HG03439 (cell line): ENCODE data around the gene IQSEC1.
"Not testable (repeated sequence)": the region's sequence is repeated elsewhere in the genome, so short reads cannot be mapped to it uniquely, and the experiment has no call there.

Source experiments
- ATAC-seq: cut with Tn5 transposase; IDR thresholded peaks from one replicate; pipeline ENCODE4 v1.9.1; 2021; ENCODE audit warnings: mild to moderate bottlenecking, moderate library complexity; ENCODE audit not compliant: unreplicated experiment

The IQSEC1 gene

DNA sequence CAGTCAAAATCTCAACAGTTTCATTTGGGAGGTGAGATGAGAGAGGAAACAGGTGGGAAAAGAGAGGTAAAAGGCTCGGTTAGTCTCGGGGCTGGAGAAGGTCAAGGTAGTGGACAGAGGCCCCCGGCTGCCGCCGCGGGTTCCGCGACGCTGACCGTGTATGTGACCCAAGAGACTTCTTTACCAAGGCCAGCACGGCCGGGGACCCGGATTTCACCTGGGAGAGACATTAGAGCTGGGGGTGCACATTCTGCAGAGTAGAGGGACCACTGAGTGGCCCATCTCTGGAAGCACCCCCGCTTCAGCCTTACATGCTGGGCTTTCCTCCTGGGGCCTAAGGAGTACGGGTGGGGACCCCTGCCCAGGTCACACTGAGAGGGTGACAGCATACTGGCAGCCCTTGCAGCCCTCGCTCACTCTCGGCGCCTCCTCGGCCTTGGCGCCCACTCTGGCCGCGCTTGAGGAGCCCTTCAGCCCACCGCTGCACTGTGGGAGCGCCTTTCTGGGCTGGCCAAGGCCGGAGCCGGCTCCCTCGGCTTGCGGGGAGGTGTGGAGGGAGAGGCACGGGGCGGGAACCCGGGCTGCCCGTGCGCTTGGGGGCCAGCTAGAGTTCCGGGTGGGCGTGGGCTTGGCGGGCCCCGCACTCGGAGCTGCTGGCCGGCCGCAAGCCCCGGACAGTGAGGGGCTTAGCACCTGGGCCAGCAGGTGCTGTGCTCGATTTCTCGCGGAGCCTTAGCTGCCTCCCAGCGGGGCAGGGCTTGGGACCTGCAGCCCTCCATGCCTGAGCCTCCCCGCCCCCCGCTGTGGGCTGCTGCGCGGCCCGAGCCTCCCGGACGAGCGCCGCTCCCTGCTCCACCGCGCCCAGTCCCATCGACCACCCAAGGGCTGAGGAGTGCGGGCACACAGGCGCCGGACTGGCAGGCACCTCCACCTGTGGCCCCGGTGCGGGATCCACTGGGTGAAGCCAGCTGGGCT is 190.6 kb downstream of the IQSEC1 start:
- no peak for ATAC-seq

DNA sequence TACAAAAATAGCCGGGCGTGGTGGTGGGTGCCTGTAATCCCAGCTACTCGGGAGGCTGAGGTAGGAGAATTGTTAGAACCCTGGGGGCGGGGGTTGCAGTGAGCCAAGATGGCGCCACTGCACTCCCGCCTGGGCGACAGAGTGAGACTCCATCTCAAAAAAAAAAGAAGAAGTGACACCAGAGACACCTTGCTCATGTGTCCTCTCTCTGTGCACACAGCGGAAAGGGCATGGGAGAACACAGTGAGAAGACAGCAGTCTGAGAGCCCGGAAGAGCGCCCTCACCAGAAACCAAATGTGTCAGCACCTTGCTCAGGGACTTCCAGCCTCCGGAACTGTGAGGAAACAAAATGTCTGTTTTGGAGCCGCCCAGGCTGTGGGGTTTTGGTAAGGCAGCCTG is 191.4 kb downstream of the IQSEC1 start:
- not testable (repeated sequence) for ATAC-seq

DNA sequence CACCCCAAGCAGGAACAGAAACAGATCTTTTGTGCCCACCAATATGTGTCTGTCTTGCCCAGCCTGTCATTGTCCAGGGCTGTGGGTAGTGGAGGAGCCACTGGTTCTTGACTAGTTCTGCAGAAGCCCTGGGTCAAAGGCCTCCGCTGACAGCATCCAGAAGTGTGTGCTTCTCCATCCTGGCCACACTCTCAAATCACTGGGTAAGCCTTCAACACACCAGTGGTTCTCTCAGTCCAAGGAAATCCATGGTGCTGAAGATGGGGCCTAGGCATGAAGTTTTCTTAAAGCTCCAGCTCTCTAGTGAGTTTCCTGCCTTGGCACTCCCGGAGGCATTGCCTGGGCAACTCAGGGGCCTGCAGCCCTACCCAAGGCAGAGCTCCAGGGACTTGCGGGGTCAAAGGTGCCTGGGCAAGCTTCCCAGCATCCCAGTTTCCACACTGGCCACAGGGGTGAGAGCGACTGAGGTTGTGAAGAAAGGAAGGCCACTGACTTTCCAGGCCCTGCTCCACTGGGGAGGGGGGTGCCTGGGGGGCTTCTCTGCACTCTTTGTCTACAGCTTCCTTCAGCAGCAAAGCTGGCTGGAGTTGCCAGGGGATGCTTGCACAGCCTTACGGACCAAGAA is 193.9 kb downstream of the IQSEC1 start:
- ATAC-seq: no peak

DNA sequence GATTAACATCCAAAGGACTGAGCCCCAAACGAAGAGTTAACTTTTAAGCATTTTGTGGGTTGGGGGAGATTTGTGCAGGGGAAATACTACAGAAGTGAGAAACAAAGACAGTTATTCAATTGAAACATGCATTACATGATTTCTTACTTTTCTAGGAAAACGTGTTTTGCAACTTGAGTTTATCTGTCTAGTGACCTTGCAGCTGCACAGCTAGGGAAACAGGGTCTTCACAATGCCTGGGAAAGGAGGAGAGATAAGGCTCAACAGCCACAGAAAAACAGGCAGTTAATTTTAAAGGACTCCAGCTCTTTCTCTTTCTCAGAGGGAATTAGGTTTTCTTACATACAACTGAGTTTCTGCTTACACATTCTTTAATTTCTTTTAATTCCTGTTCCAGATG is 194.5 kb downstream of the IQSEC1 start:
- ATAC-seq: not testable (repeated sequence)

DNA sequence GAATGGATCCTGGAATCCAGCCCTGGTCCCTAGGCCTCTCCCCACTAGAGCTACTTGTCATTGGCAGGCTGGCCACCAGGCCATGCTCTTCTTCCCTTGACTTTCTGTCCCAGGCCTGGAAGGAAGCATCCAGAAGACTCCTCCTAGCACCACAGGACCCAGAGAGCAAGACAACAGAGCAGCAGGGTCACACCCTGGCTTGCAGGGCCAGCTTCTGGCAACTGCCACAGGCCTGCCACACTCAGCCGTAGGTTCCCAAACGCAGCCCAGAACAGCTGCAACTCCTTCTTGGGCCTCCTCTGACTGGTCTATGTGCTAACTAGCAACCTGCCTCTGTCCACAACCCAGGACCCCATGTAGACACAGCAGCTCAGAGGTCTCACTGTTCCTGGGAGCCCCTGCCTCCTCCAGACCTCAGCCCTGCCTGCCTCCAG is 195.1 kb downstream of the IQSEC1 start:
- ATAC-seq: no peak

DNA sequence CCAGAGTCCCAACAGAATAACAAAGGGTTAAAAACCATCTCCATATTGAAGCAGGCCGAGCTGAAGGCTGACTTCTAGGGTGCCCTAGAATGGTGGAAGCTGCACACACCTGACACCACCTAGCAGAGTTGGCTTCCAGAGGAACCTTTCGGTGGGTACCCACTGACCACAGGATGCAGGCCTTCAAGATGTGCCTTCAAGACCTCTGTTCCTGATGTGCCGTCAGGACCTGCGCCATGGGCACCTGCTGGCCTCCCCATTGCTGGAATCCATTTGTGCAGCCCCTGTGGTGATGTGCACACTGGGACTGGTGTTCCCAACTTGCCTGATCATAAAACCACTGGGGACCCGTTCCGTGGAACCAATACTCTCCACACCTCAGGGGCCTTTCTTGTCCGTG is 196.2 kb downstream of the IQSEC1 start:
- no peak for ATAC-seq

DNA sequence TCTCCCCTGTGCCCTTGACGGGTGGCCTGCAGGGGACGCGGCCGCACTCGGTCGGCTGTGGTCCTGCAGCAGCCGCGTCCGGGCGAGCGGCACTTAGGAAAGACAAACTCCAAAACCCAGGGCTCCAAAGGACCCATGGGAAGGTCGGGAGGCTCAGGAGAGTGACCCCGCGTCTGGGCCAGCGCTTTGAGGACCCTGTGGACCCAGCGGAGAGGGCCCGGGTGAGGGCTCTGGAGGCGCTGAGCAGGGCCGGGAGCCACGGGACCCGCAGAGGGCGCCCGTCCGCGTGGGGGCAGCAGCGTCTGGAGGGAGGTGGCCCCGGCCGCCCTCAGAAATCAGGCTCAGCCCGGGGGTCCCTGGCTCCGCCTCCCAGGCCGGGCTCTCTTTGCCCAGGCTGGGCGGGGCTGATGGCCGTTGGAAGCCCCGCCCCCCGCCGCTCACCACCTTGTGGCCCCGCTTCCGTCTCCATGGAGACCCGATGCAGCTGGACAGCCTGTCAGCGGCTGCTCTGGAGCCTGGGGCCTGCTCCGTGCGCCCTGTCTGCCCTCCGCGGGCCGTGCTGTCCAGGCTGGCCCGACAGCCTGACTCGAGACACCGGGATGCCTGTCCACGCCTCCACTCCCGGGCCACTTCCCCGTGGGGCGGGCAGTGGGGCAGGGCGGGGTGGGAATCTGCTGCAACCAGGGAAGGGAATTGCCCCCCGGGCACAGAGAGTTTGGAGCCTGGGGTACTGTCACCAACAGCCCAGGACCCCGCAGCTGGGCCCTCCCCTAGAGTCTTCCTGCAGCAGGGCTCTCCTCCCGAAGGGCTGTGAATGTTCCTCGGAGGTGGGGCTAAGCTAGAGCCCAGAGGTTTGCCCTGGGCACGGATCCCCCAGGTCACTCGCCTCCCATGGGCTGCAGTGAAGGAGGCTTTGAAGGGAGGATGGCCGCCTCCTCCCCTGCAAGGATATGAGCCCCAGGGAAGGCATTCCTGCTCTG is 197.1 kb downstream of the IQSEC1 start:
- no peak for ATAC-seq

DNA sequence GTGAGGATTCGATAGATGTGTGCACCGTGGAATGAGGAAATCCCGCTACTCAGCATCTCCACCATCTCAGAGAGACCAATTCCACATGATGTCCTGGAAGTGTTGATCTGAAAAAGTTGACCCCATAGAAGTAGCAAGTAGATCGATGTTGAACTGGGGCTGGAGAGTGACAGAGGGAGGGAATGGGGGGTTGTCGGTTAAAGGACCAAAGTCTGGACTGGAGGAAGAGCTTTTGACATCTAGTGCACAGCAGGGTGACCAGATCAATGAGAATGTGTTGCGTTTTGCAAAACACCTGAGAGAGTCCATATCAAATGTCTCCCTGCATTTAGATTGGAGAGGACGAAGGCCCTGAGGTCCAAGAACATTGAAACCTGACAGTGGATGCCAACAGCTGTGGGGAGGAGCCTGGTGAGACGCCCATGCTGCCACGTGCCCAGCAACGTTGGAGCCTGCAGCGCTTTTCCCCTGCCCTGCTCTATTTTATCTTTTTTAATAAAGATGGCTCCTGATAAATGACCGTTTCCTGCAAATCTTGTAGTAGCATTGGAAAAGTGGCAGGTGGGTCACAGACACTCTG is 201.7 kb downstream of the IQSEC1 start:
- ATAC-seq: no peak

DNA sequence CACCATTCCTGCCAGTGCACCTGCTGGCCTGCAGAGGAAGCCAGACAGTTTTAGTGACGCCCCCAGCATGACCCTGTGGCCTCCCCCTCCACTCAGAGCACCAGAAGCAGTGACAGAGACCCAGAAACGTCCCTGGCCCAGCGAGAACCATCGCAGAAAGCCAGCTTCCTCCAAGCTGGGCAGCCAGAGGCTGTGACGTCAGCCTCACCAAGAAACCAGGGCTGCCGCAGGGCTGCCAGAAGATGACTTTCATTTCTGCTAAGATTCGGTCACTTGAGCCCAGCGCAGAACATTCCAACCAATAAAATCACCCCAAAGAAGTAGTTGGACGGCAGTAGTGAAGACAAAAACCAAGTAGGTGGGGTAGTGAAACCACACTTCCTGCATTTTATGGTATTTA is 202.3 kb downstream of the IQSEC1 start:
- ATAC-seq: no peak

DNA sequence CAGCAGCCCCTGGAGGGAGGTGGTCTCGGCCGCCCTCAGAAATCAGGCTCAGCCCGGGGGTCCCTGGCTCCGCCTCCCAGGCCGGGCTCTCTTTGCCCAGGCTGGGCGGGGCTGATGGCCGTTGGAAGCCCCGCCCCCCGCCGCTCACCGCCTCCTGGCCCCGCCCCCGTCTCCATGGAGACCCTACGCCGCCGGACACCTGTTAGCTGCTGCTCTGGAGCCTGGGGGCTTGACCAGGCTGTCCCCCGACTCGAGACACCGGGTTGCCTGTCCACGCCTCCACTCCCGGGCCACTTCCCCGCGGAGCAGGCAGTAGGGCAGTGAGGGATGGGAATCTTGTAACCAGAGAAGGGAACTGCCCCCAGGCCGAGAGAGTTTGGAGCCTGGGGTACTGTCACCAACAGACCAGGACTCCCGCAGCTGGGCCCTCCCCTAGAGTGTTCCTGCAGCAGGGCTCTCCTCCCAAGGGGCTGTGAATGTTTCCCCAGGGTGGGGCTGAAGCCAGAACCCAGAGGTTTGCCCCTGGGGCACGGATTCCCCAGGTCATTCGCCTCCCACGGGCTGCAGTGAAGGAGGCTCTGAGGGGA is 204.1 kb downstream of the IQSEC1 start:
- peak; percentile 54 for ATAC-seq

DNA sequence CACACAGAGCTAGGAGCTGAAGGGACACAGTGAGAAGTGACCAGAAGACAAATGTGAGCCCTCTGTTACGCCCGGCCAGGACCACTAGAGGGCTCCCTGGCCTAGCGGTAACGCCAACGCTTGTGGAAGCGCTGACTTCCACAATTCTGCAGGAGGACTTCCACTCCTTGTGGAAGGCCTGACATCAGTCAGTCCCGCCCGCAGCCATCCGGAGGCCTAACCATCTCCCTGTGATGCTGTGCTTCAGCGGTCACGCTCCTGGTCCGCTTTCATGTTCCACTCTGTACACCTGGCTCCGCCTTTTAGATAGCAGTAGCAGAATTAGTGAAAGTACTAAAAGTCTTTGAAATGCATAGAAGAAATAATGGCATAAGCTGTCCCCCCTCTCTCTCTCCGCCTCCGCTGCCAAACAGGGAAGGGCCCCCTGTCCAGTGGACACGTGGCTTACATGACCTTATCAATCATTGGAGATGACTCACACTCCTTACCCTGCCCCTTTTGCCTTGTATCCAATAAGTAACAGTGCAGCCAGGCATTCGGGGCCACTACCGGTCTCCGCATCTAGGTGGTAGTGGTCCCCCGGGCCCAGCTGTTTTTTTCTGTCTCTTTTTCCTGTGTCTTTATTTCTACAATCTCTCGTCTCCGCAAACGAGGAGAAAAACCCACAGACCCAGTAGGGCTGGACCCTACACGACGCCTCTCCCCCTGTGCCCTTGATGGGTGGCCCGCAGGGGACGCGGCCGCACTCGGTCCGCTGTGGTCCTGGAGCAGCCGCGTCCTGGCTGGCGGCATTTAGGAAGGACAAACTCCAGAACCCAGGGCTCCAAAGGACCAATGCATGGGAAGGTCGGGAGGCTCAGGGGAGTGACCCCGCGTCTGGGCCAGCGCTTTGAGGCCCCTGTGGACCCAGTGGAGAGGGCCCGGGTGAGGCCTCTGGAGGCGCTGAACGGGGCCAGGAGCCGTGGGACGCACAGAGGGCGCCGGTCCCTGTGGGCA is 204.9 kb downstream of the IQSEC1 start:
- peak; percentile 58 for ATAC-seq

DNA sequence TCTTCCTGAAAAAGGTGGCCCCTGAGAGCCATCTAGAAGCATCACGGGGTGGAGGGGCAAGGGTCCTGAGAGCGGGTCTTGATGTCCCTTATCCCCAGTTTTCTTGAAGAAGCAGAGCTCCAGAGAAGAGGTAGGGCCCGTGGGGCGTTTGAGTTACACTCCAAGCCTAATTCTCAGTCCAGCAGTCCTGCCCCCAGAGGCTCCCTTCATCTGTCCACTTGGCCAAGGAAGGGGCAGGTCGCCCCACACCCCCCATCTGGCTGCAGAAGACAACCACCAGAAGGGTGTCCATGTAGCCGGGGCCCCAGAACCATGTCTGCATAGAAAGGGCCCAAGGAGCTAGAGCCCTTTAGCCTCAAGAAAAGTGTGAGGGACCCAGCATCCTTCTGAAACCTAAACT is 206.4 kb downstream of the IQSEC1 start:
- ATAC-seq: no peak

DNA sequence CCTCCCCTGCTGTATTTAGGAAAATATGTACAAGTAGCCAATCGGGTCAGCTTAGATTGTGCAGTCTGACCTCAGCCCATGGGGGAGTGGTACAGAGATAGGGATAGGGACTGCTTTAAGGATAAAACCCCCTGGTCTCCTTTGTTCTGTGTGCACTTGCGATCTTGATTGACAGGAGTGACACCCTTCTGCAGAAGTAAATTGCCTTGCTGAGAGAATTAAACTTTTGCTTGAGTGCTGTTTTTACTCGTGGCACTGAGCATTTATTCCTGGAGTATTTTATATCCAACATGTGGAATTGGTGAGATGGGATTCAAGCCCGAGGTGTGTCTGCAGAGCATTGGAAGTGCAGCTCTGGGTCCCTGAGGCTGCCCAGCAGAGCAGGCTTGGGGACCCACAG is 208.0 kb downstream of the IQSEC1 start:
- ATAC-seq: no peak

DNA sequence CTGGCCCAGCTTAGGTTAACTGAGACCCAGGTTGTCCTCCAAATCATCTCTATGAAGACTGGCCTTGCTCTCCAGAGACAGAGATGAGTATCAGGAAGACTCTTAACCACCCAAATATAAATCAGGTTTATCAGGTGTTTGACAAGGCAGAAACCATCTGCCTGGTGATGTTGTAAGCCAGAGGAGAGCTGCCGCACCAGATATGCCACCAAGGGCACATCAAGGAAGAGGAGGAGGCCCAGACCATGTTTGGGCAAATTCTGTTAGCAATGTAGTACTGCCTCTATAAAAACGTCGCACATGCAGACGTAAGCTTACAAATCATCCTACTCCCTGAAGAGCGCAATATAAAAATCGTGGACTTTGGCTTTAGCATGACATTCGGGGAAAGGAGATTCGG is 210.8 kb downstream of the IQSEC1 start:
- no peak for ATAC-seq

DNA sequence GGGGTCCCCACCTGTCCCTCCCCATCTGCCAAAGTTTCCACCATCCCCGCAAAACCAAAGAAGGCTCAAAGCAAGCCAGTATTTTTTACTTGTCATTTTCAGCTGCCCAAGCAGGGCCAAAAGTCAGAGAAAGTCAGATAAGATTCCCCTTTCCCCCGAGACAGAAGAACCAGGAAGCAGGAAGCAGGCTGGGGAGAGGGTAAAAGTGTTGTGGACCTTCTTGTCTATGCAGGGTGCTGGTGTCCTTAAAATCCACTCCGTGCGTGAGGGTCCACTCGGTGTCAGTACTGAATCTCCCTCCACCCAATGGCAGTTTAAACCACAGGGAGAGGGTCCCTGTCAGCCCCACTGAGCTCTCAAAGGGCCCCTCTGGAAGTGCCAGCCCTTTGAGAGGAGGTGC is 211.6 kb downstream of the IQSEC1 start:
- no peak for ATAC-seq

DNA sequence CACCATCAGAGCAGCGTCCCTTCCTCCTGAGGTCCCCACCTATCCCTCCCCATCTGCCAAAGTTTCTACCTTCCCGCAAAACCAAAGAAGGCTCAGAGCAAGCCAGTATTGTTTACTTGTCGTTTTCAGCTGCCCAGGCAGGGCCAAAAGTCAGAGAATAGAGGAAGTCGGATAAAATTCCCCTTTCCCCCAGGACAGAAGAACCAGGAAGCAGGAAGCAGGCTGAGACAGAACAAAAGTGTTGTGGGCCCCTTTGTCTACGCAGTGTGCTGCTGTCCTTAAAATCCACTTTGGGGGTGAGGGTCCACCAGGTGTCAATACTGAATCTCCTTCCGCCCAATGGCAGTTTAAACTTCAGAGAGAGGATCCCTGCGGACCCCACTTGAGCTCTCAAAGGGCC is 213.4 kb downstream of the IQSEC1 start:
- ATAC-seq: no peak

DNA sequence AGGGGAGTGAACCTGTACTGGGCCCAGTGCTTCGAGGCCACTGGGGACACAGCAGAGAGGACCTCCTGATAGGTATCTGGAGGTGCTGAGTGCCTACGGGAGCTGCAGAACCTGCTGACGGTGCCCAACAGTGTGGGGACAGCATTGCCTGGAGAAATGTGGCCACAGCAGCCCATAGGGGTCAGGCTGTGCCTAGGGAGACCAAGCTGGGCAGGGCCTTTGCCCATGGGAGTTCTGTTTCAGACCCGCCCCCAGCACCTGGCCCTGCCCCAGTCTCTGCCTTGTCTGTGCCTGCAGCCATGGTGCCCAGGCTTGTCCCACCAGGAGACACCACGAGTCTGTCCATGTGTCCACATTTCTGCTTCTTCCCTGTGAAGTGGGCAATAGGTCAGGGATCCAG is 216.6 kb downstream of the IQSEC1 start:
- ATAC-seq: no peak

DNA sequence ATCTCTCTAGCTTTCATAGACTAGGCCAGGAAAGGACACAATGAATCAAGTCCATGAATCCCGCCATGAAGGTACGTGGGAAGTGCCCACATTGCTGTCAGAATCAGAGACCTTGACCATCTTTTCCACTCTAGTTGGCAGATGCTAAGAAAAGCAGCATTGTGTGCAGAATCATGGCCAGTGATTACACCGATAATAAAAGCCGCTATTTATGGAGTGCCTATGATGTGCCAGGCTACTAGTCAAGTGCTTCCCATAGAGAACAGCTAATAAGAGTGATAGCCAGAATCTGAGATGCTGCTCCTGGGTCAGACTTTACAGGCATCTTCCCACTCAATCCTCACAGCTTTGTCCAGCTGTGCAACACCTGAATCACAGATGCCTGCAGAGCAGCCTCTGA is 218.7 kb downstream of the IQSEC1 start:
- no peak for ATAC-seq

DNA sequence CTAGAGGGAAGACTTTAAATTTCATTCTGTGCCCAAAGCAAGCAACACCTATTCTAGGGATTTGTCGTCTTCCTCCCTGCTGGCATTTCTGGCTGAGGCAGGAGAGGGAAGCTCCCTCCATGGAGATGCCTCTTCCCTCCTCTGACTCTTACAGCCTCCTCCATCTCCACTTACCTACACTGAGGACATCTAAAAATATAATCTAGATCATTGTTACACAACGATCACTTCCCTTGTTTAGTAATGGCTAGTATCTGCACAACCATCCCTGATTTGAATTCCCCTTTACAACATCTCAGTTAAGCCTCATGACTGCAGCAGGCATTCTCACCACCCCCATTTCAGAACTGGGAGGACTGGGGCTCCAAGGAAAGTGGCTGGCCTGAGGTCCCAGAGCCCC is 219.4 kb downstream of the IQSEC1 start:
- ATAC-seq: not testable (repeated sequence)
